B cell (primary cell): ENCODE results near the gene ADAMTS16. TPM values are rescaled to one million over a fixed set of nuclear protein-coding genes. Genes with fewer than 3 reads are reported as not detected.

Source experiments
- ATAC-seq: fragments of 200-7000 bp; cut with Tn5 transposase; one replicate; pipeline ENCODE4 v1.10.0; 2021; ENCODE audit warnings: low read depth, mild to moderate bottlenecking, moderate number of reproducible peaks, moderate library complexity
- CTCF ChIA-PET: fragments of 350-600 bp; sonication (Branson Sonifier 250); formaldehyde crosslinking; loops from one replicate; lab custom pipeline; 2021; ENCODE audit warnings: antibody characterized with exemption, inconsistent platforms; lab: Charles Lee
- POLR2A ChIA-PET: fragments of 350-600 bp; sonication (Branson Sonifier 250); formaldehyde crosslinking; loops from one replicate; lab custom pipeline; 2021; ENCODE audit warnings: antibody characterized with exemption; lab: Charles Lee
- DNase-seq: peaks from one replicate; pipeline ENCODE4 v3.0.0; 2013
- H2AFZ ChIP-seq: 2 replicates; pipeline ENCODE4 v1.6.1; 2012; ENCODE audit warnings: mild to moderate bottlenecking, low read depth, low read length; ENCODE audit not compliant: insufficient read depth, poor library complexity, severe bottlenecking
- H3K27ac ChIP-seq, 2 donors: 1 replicate in 1 of 2; 2 replicates in 1 of 2; pipeline ENCODE4 v1.5.1; 2012 to 2013; ENCODE audit warnings: low read length in 2 of 2, mild to moderate bottlenecking in 2 of 2, moderate library complexity in 1 of 2
- H3K27me3 ChIP-seq, 4 experiments: fragments of 200-600 bp in 1 of 4; sonication (generic) in 1 of 4; replicated peaks in 1 of 4; 1 replicate in 2 of 4; 2 replicates in 2 of 4; pipeline versions ENCODE4 v1.6.1 to v1.7.0; 2013 to 2016; ENCODE audit warnings: low read length in 3 of 4, mild to moderate bottlenecking in 2 of 4, mixed read lengths in 1 of 4, moderate library complexity in 1 of 4; ENCODE audit not compliant: insufficient read depth in 4 of 4, control insufficient read depth in 3 of 4; ENCODE audit errors: control extremely low read depth in 1 of 4
- H3K36me3 ChIP-seq, 2 experiments: replicated peaks in 1 of 2; 1 replicate in 1 of 2; 2 replicates in 1 of 2; pipeline versions ENCODE4 v1.6.1 to v1.7.1; 2013; ENCODE audit warnings: low read length in 1 of 2; ENCODE audit not compliant: insufficient read depth in 2 of 2, control insufficient read depth in 1 of 2; ENCODE audit errors: control extremely low read depth in 1 of 2, extremely low read depth in 1 of 2
- H3K4me1 ChIP-seq, 2 donors: fragments of 200-600 bp in 1 of 2; sonication (generic) in 1 of 2; 1 replicate in 1 of 2; 2 replicates in 1 of 2; pipeline versions ENCODE4 v1.5.1 to v1.6.1; 2013 to 2017; ENCODE audit warnings: low read length in 2 of 2; ENCODE audit not compliant: control insufficient read depth in 2 of 2, insufficient read depth in 2 of 2
- H3K4me2 ChIP-seq: replicated peaks from 2 replicates; pipeline ENCODE3; 2012; ENCODE audit warnings: mild to moderate bottlenecking, low read depth, low read length; ENCODE audit not compliant: poor library complexity, severe bottlenecking
- H3K4me3 ChIP-seq, 5 experiments: fragments of 200-600 bp in 1 of 5; sonication (generic) in 1 of 5; 1 replicate in 3 of 5; 2 replicates in 2 of 5; pipeline versions ENCODE4 v1.5.1 to v1.7.0; 2011 to 2016; ENCODE audit warnings: low read length in 4 of 5, mild to moderate bottlenecking in 4 of 5, low read depth in 2 of 5, control low read depth in 1 of 5, moderate library complexity in 1 of 5; ENCODE audit not compliant: insufficient read depth in 1 of 5; ENCODE audit errors: control extremely low read depth in 1 of 5, extremely low read depth in 1 of 5
- H3K79me2 ChIP-seq: fragments of 200-600 bp; sonication (generic); one replicate; pipeline ENCODE4 v1.6.0; 2016; ENCODE audit warnings: low read length; ENCODE audit not compliant: control insufficient read depth, insufficient read depth
- H3K9ac ChIP-seq: fragments of 200-600 bp; sonication (generic); 2 replicates; pipeline ENCODE4 v1.6.1; 2017; ENCODE audit warnings: mild to moderate bottlenecking, low read length, moderate library complexity
- H3K9me3 ChIP-seq, 3 donors: one replicate each; pipeline versions ENCODE4 v1.6.1 to v1.7.1; 2013; ENCODE audit warnings: low read length in 2 of 3; ENCODE audit not compliant: control insufficient read depth in 2 of 3, insufficient read depth in 1 of 3; ENCODE audit errors: control extremely low read depth in 1 of 3
- H4K20me1 ChIP-seq: 2 replicates; pipeline ENCODE4 v1.6.0; 2012; ENCODE audit warnings: mild to moderate bottlenecking, low read length; ENCODE audit not compliant: insufficient read depth, control insufficient read depth, poor library complexity, severe bottlenecking
- H3K27ac Mint-ChIP-seq: one replicate; pipeline ENCODE4 v1.8.0; 2021; ENCODE audit warnings: mixed read lengths
- H3K27me3 Mint-ChIP-seq: one replicate; pipeline ENCODE4 v1.8.0; 2021; ENCODE audit warnings: mixed read lengths
- H3K4me1 Mint-ChIP-seq: one replicate; pipeline ENCODE4 v1.8.0; 2021; ENCODE audit warnings: mixed read lengths
- H3K4me3 Mint-ChIP-seq: one replicate; pipeline ENCODE4 v1.8.0; 2021; ENCODE audit warnings: mixed read lengths
- H3K9me3 Mint-ChIP-seq: one replicate; pipeline ENCODE4 v1.8.0; 2022; ENCODE audit warnings: mixed read lengths; ENCODE audit not compliant: insufficient read depth
- EZH2 ChIP-seq: IDR thresholded peaks from 2 replicates; pipeline ENCODE4 v1.6.1; 2012; ENCODE audit warnings: borderline replicate concordance, low read depth, mild to moderate bottlenecking, moderate library complexity, low read length; ENCODE audit not compliant: insufficient read depth, poor library complexity, severe bottlenecking
- WGBS: methylation state at CpG from one replicate; pipeline ENCODE4 v1.1.5; 2013; ENCODE audit warnings: missing lambda C conversion rate; ENCODE audit not compliant: insufficient coverage; 5-methylcytosine and 5-hydroxymethylcytosine counted together
- intact Hi-C: fragments of 100-400 bp; cut with micrococcal nuclease; formaldehyde crosslinking; loops from one replicate; pipeline ENCODE4 v1.10.0; 2022
- polyA plus RNA-seq: library from polyadenylated mRNA; depleted of rRNA; stranded (reverse); fragments of >200 nt; gene quantifications from 2 replicates; pipeline ENCODE4 v1.2.3, GENCODE V29; 2012
- total RNA-seq, 2 donors: library from RNA; stranded (reverse); fragments of 120-200 nt in 1 of 2; gene quantifications; 1 replicate in 1 of 2; 2 replicates in 1 of 2; pipeline versions ENCODE4 v1.2.3 to v1.2.4, GENCODE V29; 2013 to 2022
- TF ChIP-seq, protein P1 (sequence below): fragments of 200-600 bp; IDR thresholded peaks from one replicate; pipeline ENCODE4 v1.8.0; 2022; ENCODE audit warnings: antibody characterized with exemption, mild to moderate bottlenecking

ADAMTS16 gene
- total and polyA plus RNA-seq, 2 donors (not counting 1 experiment from before 2014, with no cell fraction given): not detected

DNA sequence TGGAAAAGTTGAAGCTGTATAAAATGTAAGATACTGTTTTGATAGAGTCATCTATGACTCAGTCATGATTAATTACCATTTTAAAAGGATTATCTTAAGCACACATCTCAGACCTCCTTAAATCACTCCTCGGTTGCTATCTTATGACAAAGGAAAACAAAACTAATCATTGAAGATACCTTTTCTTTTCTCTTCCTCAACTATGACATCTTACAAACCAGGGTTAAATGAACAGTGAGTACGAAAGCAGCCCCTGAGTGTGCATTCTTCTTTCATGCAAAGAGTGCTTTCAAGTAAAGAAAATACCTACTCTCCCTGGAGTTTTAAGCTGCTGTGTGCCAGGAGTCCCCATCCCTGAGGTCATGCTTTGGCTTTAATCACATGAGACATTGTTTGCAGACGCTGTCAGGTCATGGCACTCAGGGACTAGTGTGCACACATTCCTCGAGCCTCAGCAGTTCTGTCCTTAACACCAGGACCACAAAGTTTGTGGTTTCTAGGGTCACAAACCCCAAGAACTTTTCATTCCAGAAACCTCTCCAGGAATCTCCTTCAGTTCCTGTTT lies 195.7 kb downstream of the ADAMTS16 start:
- intact Hi-C loops: no loop called here
- DNase-seq (no peak), ATAC-seq (no peak)
- Histone ChIP-seq H3K36me3 (no peaks in the 10 kb centered on the region), H3K9me3 (peaks cover 0 to 16% (median 0%) of the 10 kb centered on the region in 3 donors), H3K4me1 (no peaks in the 10 kb centered on the region), H3K9ac (no peak overlapping the region), H3K27me3 (no peaks in the 10 kb centered on the region), H4K20me1 (no peaks in the 10 kb centered on the region), H3K79me2 (no peaks in the 10 kb centered on the region), H3K4me3 (no peak overlapping the region), H2AFZ (no peak overlapping the region), H3K27ac (no peak overlapping the region), H3K4me2 (no peak overlapping the region)
- TF ChIP-seq, protein P1, sequence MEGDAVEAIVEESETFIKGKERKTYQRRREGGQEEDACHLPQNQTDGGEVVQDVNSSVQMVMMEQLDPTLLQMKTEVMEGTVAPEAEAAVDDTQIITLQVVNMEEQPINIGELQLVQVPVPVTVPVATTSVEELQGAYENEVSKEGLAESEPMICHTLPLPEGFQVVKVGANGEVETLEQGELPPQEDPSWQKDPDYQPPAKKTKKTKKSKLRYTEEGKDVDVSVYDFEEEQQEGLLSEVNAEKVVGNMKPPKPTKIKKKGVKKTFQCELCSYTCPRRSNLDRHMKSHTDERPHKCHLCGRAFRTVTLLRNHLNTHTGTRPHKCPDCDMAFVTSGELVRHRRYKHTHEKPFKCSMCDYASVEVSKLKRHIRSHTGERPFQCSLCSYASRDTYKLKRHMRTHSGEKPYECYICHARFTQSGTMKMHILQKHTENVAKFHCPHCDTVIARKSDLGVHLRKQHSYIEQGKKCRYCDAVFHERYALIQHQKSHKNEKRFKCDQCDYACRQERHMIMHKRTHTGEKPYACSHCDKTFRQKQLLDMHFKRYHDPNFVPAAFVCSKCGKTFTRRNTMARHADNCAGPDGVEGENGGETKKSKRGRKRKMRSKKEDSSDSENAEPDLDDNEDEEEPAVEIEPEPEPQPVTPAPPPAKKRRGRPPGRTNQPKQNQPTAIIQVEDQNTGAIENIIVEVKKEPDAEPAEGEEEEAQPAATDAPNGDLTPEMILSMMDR: no peak
- TF ChIP-seq EZH2: no peak
- H3K27ac Mint-ChIP-seq: no peak overlapping the region
- no peak overlapping the region for H3K4me3 Mint-ChIP-seq
- CTCF ChIA-PET: no interaction called here
- 63% methylated on average over 4 of the region's 4 CpGs for WGBS
- H3K9me3 Mint-ChIP-seq: peaks cover 3% of the 10 kb centered on the region
- H3K4me1 Mint-ChIP-seq: no peaks in the 10 kb centered on the region
- no peaks in the 10 kb centered on the region for H3K27me3 Mint-ChIP-seq
- POLR2A ChIA-PET: no interaction called here

DNA sequence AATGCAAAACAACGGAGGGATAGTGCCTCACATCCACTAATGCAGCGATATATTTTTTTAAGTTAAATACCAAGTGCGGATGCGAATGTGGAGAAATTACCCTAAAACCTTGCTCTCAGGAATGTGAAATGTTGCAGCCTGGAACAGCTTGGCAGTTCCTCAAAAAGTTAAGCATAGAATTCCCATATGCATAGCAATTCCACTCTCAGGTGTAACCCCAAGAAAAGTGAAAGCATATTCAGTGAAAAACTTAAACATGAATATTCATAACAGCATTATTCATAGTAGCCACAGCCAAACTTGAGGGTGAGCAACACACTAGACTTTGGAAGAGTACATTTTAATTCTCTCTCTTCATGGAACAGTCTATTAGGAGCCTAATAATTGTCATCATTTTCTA lies 199.1 kb downstream of the ADAMTS16 start:
- ATAC-seq: no peak

More for the DNA sequence above, 199.1 kb downstream of the ADAMTS16 start:
- Mint-ChIP-seq H3K4me3 (no peak overlapping the region), H3K27ac (no peak overlapping the region), H3K9me3 (peaks cover 3% of the 10 kb centered on the region), H3K4me1 (no peaks in the 10 kb centered on the region), H3K27me3 (peaks cover under 1% of the 10 kb centered on the region)
- Histone ChIP-seq H3K4me1 (no peaks in the 10 kb centered on the region), H3K79me2 (no peaks in the 10 kb centered on the region), H3K4me3 (no peak overlapping the region), H3K27me3 (no peaks in the 10 kb centered on the region), H3K27ac (no peak overlapping the region), H3K4me2 (no peak overlapping the region), H3K36me3 (no peaks in the 10 kb centered on the region), H3K9me3 (peaks cover 0 to 7% (median 0%) of the 10 kb centered on the region in 3 donors), H2AFZ (no peak overlapping the region), H3K9ac (no peak overlapping the region), H4K20me1 (no peaks in the 10 kb centered on the region)
- DNase-seq: no peak
- TF ChIP-seq EZH2: no peak
- TF ChIP-seq, protein P1: no peak
- WGBS: 100% methylated on average over 2 of the region's 4 CpGs
- CTCF ChIA-PET: no interaction called here
- intact Hi-C loops: no loop called here
- POLR2A ChIA-PET: no interaction called here
